Femur (tissue), 1 donor: Measurements from ENCODE around the gene ADAMTS2.

Experiments used
- DNase-seq: peaks from one replicate; pipeline ENCODE4 v3.0.0-alpha.2; 2017

Gene ADAMTS2

GRCh38 chr5:179131886-179132585 lies 213.2 kb downstream of the ADAMTS2 start:
- no peak for DNase-seq

GRCh38 chr5:179131321-179131835 lies 213.9 kb downstream of the ADAMTS2 start:
- no peak for DNase-seq

- DNase-seq: no peak
Measured at GRCh38 chr5:179130101-179130681, 215.1 kb downstream of the ADAMTS2 start.

GRCh38 chr5:179129607-179130071 lies 215.6 kb downstream of the ADAMTS2 start:
- no peak for DNase-seq

GRCh38 chr5:179128976-179129375 lies 216.3 kb downstream of the ADAMTS2 start:
- no peak for DNase-seq

GRCh38 chr5:179128041-179128365 lies 217.3 kb downstream of the ADAMTS2 start:
- DNase-seq: no peak

GRCh38 chr5:179127136-179128040 lies 217.9 kb downstream of the ADAMTS2 start:
- DNase-seq: no peak

GRCh38 chr5:179126506-179126991 lies 218.7 kb downstream of the ADAMTS2 start:
- DNase-seq: no peak

- no peak for DNase-seq
Measured at GRCh38 chr5:179125789-179126505, 219.3 kb downstream of the ADAMTS2 start.

- DNase-seq: no peak
Measured at GRCh38 chr5:179124853-179125788, 220.1 kb downstream of the ADAMTS2 start.

- no peak for DNase-seq
Measured at GRCh38 chr5:179124273-179124852, 220.9 kb downstream of the ADAMTS2 start.

- DNase-seq: no peak
Measured at GRCh38 chr5:179123491-179124272, 221.6 kb downstream of the ADAMTS2 start.

- no peak for DNase-seq
Measured at GRCh38 chr5:179123109-179123426, 222.2 kb downstream of the ADAMTS2 start.

GRCh38 chr5:179122411-179123108 lies 222.7 kb downstream of the ADAMTS2 start:
- DNase-seq: no peak

GRCh38 chr5:179121667-179122111 lies 223.6 kb downstream of the ADAMTS2 start:
- DNase-seq: no peak

- no peak for DNase-seq
Measured at GRCh38 chr5:179120951-179121666, 224.2 kb downstream of the ADAMTS2 start.

GRCh38 chr5:179120421-179120861 lies 224.8 kb downstream of the ADAMTS2 start:
- no peak for DNase-seq

- DNase-seq: no peak
Measured at GRCh38 chr5:179119415-179120170, 225.7 kb downstream of the ADAMTS2 start.
